Activated naive CD4-positive, alpha-beta T cell treated with anti-CD3 and anti-CD28 coated beads, Interleukin-2, amount 50 U/mL, for 24 hours (primary cell): ENCODE data around the gene MAP4.

Experiments
- H3K27ac Mint-ChIP-seq: one replicate; pipeline ENCODE4 v1.8.0; 2021; ENCODE audit warnings: mild to moderate bottlenecking, mixed read lengths
- H3K27me3 Mint-ChIP-seq: one replicate; pipeline ENCODE4 v1.8.0; 2021; ENCODE audit warnings: mixed read lengths
- H3K36me3 Mint-ChIP-seq: one replicate; pipeline ENCODE4 v1.8.0; 2021; ENCODE audit warnings: mixed read lengths
- H3K4me1 Mint-ChIP-seq: one replicate; pipeline ENCODE4 v1.8.0; 2021; ENCODE audit warnings: mixed read lengths
- H3K4me3 Mint-ChIP-seq: one replicate; pipeline ENCODE4 v1.8.0; 2021; ENCODE audit warnings: mild to moderate bottlenecking, mixed read lengths
- H3K9me3 Mint-ChIP-seq: one replicate; pipeline ENCODE4 v1.8.0; 2021; ENCODE audit warnings: mixed read lengths

MAP4 gene

GRCh38 chr3:47852604-47853602, 163.3 kb downstream of the MAP4 start:
- no peaks in the 10 kb centered on the region for H3K9me3 Mint-ChIP-seq
- no peaks in the 10 kb centered on the region for H3K4me1 Mint-ChIP-seq
- no peaks in the 10 kb centered on the region for H3K36me3 Mint-ChIP-seq
- no peak overlapping the region for H3K4me3 Mint-ChIP-seq
- H3K27ac Mint-ChIP-seq: no peak overlapping the region
- H3K27me3 Mint-ChIP-seq: no peaks in the 10 kb centered on the region

GRCh38 chr3:47851888-47852603, 164.2 kb downstream of the MAP4 start:
- H3K27ac Mint-ChIP-seq: peak overlapping the region; percentile 41
- no peaks in the 10 kb centered on the region for H3K36me3 Mint-ChIP-seq
- no peaks in the 10 kb centered on the region for H3K9me3 Mint-ChIP-seq
- H3K4me1 Mint-ChIP-seq: no peaks in the 10 kb centered on the region
- no peak overlapping the region for H3K4me3 Mint-ChIP-seq
- H3K27me3 Mint-ChIP-seq: no peaks in the 10 kb centered on the region

- H3K27me3 Mint-ChIP-seq: no peaks in the 10 kb centered on the region
- H3K36me3 Mint-ChIP-seq: no peaks in the 10 kb centered on the region
- no peaks in the 10 kb centered on the region for H3K4me1 Mint-ChIP-seq
- no peak overlapping the region for H3K4me3 Mint-ChIP-seq
- no peaks in the 10 kb centered on the region for H3K9me3 Mint-ChIP-seq
- H3K27ac Mint-ChIP-seq: peak overlapping the region; percentile 91
Observed at GRCh38 chr3:47850564-47851410, 165.4 kb downstream of the MAP4 start.

- H3K27me3 Mint-ChIP-seq: no peaks in the 10 kb centered on the region
- H3K4me1 Mint-ChIP-seq: no peaks in the 10 kb centered on the region
- H3K27ac Mint-ChIP-seq: peak overlapping the region; percentile 91
- H3K4me3 Mint-ChIP-seq: no peak overlapping the region
- no peaks in the 10 kb centered on the region for H3K9me3 Mint-ChIP-seq
- no peaks in the 10 kb centered on the region for H3K36me3 Mint-ChIP-seq
Observed at GRCh38 chr3:47849699-47850563, 166.3 kb downstream of the MAP4 start.

GRCh38 chr3:47849186-47849698, 167.0 kb downstream of the MAP4 start:
- Mint-ChIP-seq H3K4me3 (no peak overlapping the region), H3K9me3 (no peaks in the 10 kb centered on the region), H3K27ac (no peak overlapping the region), H3K4me1 (no peaks in the 10 kb centered on the region), H3K27me3 (no peaks in the 10 kb centered on the region), H3K36me3 (peaks cover 3% of the 10 kb centered on the region)

- no peak overlapping the region for H3K27ac Mint-ChIP-seq
- H3K4me1 Mint-ChIP-seq: no peaks in the 10 kb centered on the region
- H3K9me3 Mint-ChIP-seq: no peaks in the 10 kb centered on the region
- H3K4me3 Mint-ChIP-seq: no peak overlapping the region
- H3K27me3 Mint-ChIP-seq: no peaks in the 10 kb centered on the region
- peaks cover 3% of the 10 kb centered on the region for H3K36me3 Mint-ChIP-seq
Observed at GRCh38 chr3:47848599-47849117, 167.6 kb downstream of the MAP4 start.

GRCh38 chr3:47847801-47848518, 168.3 kb downstream of the MAP4 start:
- no peaks in the 10 kb centered on the region for H3K4me1 Mint-ChIP-seq
- H3K27ac Mint-ChIP-seq: no peak overlapping the region
- no peak overlapping the region for H3K4me3 Mint-ChIP-seq
- no peaks in the 10 kb centered on the region for H3K27me3 Mint-ChIP-seq
- H3K36me3 Mint-ChIP-seq: peaks cover 3% of the 10 kb centered on the region
- no peaks in the 10 kb centered on the region for H3K9me3 Mint-ChIP-seq

- no peak overlapping the region for H3K4me3 Mint-ChIP-seq
Observed at GRCh38 chr3:47847260-47847659, 169.0 kb downstream of the MAP4 start.

GRCh38 chr3:47846880-47847248, 169.4 kb downstream of the MAP4 start:
- no peaks in the 10 kb centered on the region for H3K9me3 Mint-ChIP-seq
- H3K4me3 Mint-ChIP-seq: no peak overlapping the region
- H3K4me1 Mint-ChIP-seq: no peaks in the 10 kb centered on the region
- peaks cover 3% of the 10 kb centered on the region for H3K36me3 Mint-ChIP-seq
- H3K27ac Mint-ChIP-seq: no peak overlapping the region
- H3K27me3 Mint-ChIP-seq: no peaks in the 10 kb centered on the region

More at GRCh38 chr3:47847260-47847659, 169.0 kb downstream of the MAP4 start:
- Mint-ChIP-seq H3K27ac (no peak overlapping the region), H3K9me3 (no peaks in the 10 kb centered on the region), H3K4me1 (no peaks in the 10 kb centered on the region), H3K36me3 (peaks cover 3% of the 10 kb centered on the region), H3K27me3 (no peaks in the 10 kb centered on the region)

- H3K9me3 Mint-ChIP-seq: no peaks in the 10 kb centered on the region
- no peak overlapping the region for H3K27ac Mint-ChIP-seq
- no peak overlapping the region for H3K4me3 Mint-ChIP-seq
- H3K4me1 Mint-ChIP-seq: no peaks in the 10 kb centered on the region
- H3K27me3 Mint-ChIP-seq: no peaks in the 10 kb centered on the region
- H3K36me3 Mint-ChIP-seq: peaks cover 3% of the 10 kb centered on the region
Observed at GRCh38 chr3:47846186-47846879, 169.9 kb downstream of the MAP4 start.

- Mint-ChIP-seq H3K27ac (no peak overlapping the region), H3K27me3 (no peaks in the 10 kb centered on the region)
Observed at GRCh38 chr3:47841786-47842349, 174.3 kb downstream of the MAP4 start.

GRCh38 chr3:47838503-47838902, 177.7 kb downstream of the MAP4 start:
- H3K4me1 Mint-ChIP-seq: peaks cover 5% of the 10 kb centered on the region
- H3K36me3 Mint-ChIP-seq: peaks cover 11% of the 10 kb centered on the region
- no peak overlapping the region for H3K4me3 Mint-ChIP-seq
- peak overlapping the region; percentile 82 for H3K27ac Mint-ChIP-seq
- no peaks in the 10 kb centered on the region for H3K27me3 Mint-ChIP-seq
- no peaks in the 10 kb centered on the region for H3K9me3 Mint-ChIP-seq

More at GRCh38 chr3:47841786-47842349, 174.3 kb downstream of the MAP4 start:
- H3K4me3 Mint-ChIP-seq: no peak overlapping the region
- H3K9me3 Mint-ChIP-seq: no peaks in the 10 kb centered on the region
- peaks cover 6% of the 10 kb centered on the region for H3K36me3 Mint-ChIP-seq
- peaks cover 5% of the 10 kb centered on the region for H3K4me1 Mint-ChIP-seq

GRCh38 chr3:47836986-47837385, 179.2 kb downstream of the MAP4 start:
- Mint-ChIP-seq H3K9me3 (no peaks in the 10 kb centered on the region), H3K4me1 (peaks cover 5% of the 10 kb centered on the region), H3K27ac (peak overlapping the region; percentile 43), H3K27me3 (no peaks in the 10 kb centered on the region), H3K36me3 (peaks cover 14% of the 10 kb centered on the region), H3K4me3 (no peak overlapping the region)
